Retinal pigment epithelial cell (primary cell): ENCODE data around the gene FRY.

Experiments
- DNase-seq: peaks from one replicate; pipeline ENCODE4 v3.0.0-alpha.2; 2010; ENCODE audit warnings: low read depth
- H3K4me3 ChIP-seq: 2 replicates; pipeline ENCODE4 v1.5.1; 2011; ENCODE audit warnings: mild to moderate bottlenecking, low read length, control low read depth, moderate library complexity
- CTCF ChIP-seq: conservative IDR thresholded peaks from 2 replicates; pipeline ENCODE4 v1.5.1; 2011; ENCODE audit warnings: low read depth, low read length, control low read depth, inconsistent platforms

FRY gene

GRCh38 chr13:32039528-32039927, 8.0 kb downstream of the FRY start:
- H3K4me3 ChIP-seq: no peak overlapping the region
- TF ChIP-seq CTCF: no peak
- DNase-seq: no peak

- DNase-seq: no peak
- TF ChIP-seq CTCF: no peak
- no peak overlapping the region for H3K4me3 ChIP-seq
Observed at GRCh38 chr13:32040052-32040642, 8.6 kb downstream of the FRY start.

DNA sequence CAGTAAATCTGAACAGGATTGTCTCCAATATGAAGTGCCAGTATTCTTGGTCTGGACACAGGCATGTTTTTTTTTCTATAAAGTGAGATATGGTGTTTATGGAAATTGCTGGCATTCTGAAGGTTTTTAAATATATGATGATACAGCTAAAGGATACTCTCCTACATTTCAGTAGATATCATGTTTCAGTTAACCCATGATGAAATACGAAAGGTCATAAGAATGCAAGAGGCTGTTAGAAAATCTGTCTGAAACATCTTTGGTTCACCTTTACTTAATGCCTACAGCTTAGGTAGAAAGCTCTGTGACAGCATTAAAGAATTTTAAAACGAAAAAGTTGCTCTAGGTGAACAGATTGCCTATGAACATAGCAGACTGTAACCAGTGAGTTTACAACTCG, 9.1 kb downstream of the FRY start:
- no peak overlapping the region for H3K4me3 ChIP-seq
- DNase-seq: no peak
- TF ChIP-seq CTCF: no peak

- TF ChIP-seq CTCF: no peak
- DNase-seq: no peak
Observed at GRCh38 chr13:32041429-32041828, 9.9 kb downstream of the FRY start.

DNA sequence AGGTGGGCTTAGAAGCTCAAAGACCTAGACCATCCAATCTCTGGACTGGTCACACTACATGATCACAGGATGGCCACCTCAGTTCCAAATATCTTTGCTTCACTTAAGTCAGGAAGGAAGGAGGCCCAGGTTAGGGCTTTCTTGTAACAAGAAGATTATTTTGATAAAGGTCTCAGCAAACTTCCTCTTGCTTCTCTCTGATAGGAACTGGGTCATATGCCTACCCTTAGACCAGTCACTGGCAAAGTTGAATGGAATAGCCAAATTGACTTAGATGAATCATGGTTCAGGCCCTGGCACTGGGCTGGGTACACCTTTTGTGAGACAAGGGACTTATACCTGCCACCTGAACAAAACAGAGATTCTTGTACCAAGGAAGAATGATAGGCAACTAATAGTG, 11.0 kb downstream of the FRY start:
- no peak for DNase-seq
- no peak for TF ChIP-seq CTCF
- no peak overlapping the region for H3K4me3 ChIP-seq

More at GRCh38 chr13:32041429-32041828, 9.9 kb downstream of the FRY start:
- H3K4me3 ChIP-seq: no peak overlapping the region

- TF ChIP-seq CTCF: no peak
- DNase-seq: no peak
- H3K4me3 ChIP-seq: no peak overlapping the region
Observed at GRCh38 chr13:32044446-32044845, 12.9 kb downstream of the FRY start.

DNA sequence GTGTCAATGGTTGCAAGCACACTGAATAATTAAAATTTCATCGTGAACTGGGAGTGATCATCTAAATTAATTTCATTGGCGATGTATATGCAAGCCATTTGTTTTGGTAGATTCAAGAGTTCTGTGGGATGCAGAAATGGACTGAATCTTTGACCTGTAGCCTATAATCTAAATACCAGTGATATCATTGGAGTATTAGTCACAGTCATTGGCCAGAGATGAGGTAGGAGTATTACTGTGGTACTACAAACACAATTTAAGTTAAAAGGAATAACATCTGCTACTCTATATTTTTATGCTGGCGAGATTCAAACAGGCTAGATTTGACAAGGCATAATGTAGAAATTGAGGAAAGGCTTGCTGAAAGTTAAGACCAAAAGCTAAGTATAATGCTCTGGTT, 14.0 kb downstream of the FRY start:
- H3K4me3 ChIP-seq: no peak overlapping the region
- no peak for TF ChIP-seq CTCF
- DNase-seq: no peak
